Colonic mucosa (tissue), 4 donors: ENCODE results near the gene FGD4. TPM values are rescaled to one million over a fixed set of nuclear protein-coding genes. Genes with fewer than 3 reads are reported as not detected.

ENCODE experiments used
- DNase-seq: peaks from one replicate; pipeline ENCODE4 v3.0.0-alpha.2; 2020
- H3K27ac ChIP-seq: fragments of 200-600 bp; one replicate; pipeline ENCODE4 v1.8.0; 2021
- H3K27me3 ChIP-seq: fragments of 200-600 bp; one replicate; pipeline ENCODE4 v1.8.0; 2021
- H3K36me3 ChIP-seq: fragments of 200-600 bp; one replicate; pipeline ENCODE4 v1.8.0; 2021
- H3K4me1 ChIP-seq: fragments of 200-600 bp; one replicate; pipeline ENCODE4 v1.8.0; 2021; ENCODE audit warnings: mild to moderate bottlenecking
- H3K4me3 ChIP-seq: fragments of 200-600 bp; one replicate; pipeline ENCODE4 v1.8.0; 2021
- H3K9ac ChIP-seq, 2 donors: one replicate each; pipeline ENCODE4 v1.7.0; 2013; ENCODE audit warnings: control low read depth in 2 of 2, low read depth in 2 of 2, low read length in 2 of 2
- H3K9me3 ChIP-seq: fragments of 200-600 bp; one replicate; pipeline ENCODE4 v1.8.0; 2021
- CTCF ChIP-seq: fragments of 200-600 bp; IDR thresholded peaks from one replicate; pipeline ENCODE4 v1.8.0; 2022; ENCODE audit warnings: antibody characterized with exemption, mild to moderate bottlenecking
- intact Hi-C: fragments of 100-400 bp; cut with DNase I; formaldehyde crosslinking; loops from one replicate; pipeline ENCODE4 v1.14.1; 2022
- total RNA-seq, 2 donors: library from RNA; stranded (reverse); fragmentation: NEBNext Ultra II Directional in 1 of 2; extraction: Animal tissue kit (Norgen Biotek cat#: 25700) in 1 of 2; gene quantifications; one replicate each; pipeline ENCODE4 v1.2.1, GENCODE V29; 2021
- donor health status: healthy.
- donor health status: DM: no; HTN: no; CAD: no.
- donor health status: DM: no; HTN: no; CAD: no.

The FGD4 gene
- total RNA-seq, 2 donors from 2014 or later = 38.4 to 47.6 TPM

GRCh38 chr12:32496946-32497345 lies 97.6 kb downstream of the FGD4 start:
- Histone ChIP-seq H3K4me3 (no peak overlapping the region), H3K4me1 (peaks cover 8% of the 10 kb centered on the region), H3K27me3 (no peaks in the 10 kb centered on the region), H3K9ac (no peak overlapping the region), H3K36me3 (no peaks in the 10 kb centered on the region), H3K27ac (no peak overlapping the region), H3K9me3 (no peaks in the 10 kb centered on the region)
- intact Hi-C loops = no loop called here
- DNase-seq = no peak
- no peak for TF ChIP-seq CTCF

- Histone ChIP-seq H3K36me3 (no peaks in the 10 kb centered on the region), H3K4me3 (no peak overlapping the region), H3K9me3 (no peaks in the 10 kb centered on the region), H3K27me3 (no peaks in the 10 kb centered on the region), H3K4me1 (peaks cover 8% of the 10 kb centered on the region), H3K27ac (no peak overlapping the region), H3K9ac (no peak overlapping the region)
- no peak for TF ChIP-seq CTCF
- intact Hi-C loops = no loop called here
- no peak for DNase-seq
Observed at GRCh38 chr12:32497864-32498263, 98.5 kb downstream of the FGD4 start.

- no peak for DNase-seq
- Histone ChIP-seq H3K9ac (no peak overlapping the region), H3K4me3 (no peak overlapping the region), H3K27ac (no peak overlapping the region), H3K27me3 (no peaks in the 10 kb centered on the region), H3K36me3 (no peaks in the 10 kb centered on the region), H3K4me1 (peaks cover 8% of the 10 kb centered on the region), H3K9me3 (no peaks in the 10 kb centered on the region)
- intact Hi-C loops = no loop called here
- no peak for TF ChIP-seq CTCF
Observed at GRCh38 chr12:32499048-32499447, 99.7 kb downstream of the FGD4 start.

- no peak overlapping the region for H3K27ac ChIP-seq
- DNase-seq = peak; percentile 64
- intact Hi-C loops = no loop called here
- no peaks in the 10 kb centered on the region for H3K9me3 ChIP-seq
- TF ChIP-seq CTCF = no peak
- no peak overlapping the region for H3K4me3 ChIP-seq
- no peaks in the 10 kb centered on the region for H3K27me3 ChIP-seq
- peak overlapping the region in 1 of 2 donors; percentile 51 for H3K9ac ChIP-seq
- no peaks in the 10 kb centered on the region for H3K36me3 ChIP-seq
- H3K4me1 ChIP-seq = peaks cover 8% of the 10 kb centered on the region
Observed at GRCh38 chr12:32501835-32502333, 102.5 kb downstream of the FGD4 start.

GRCh38 chr12:32502693-32503502 lies 103.5 kb downstream of the FGD4 start:
- no peaks in the 10 kb centered on the region for H3K27me3 ChIP-seq
- no peaks in the 10 kb centered on the region for H3K36me3 ChIP-seq
- no peak overlapping the region for H3K4me3 ChIP-seq
- intact Hi-C loops = no loop called here
- no peak for TF ChIP-seq CTCF
- no peak overlapping the region for H3K27ac ChIP-seq
- DNase-seq = no peak
- no peak overlapping the region for H3K9ac ChIP-seq
- peaks cover 8% of the 10 kb centered on the region for H3K4me1 ChIP-seq
- H3K9me3 ChIP-seq = no peaks in the 10 kb centered on the region
